ENCODE measurements around the gene ATXN1. TPM values are rescaled to one million over a fixed set of nuclear protein-coding genes. Genes with fewer than 3 reads are reported as not detected.

Gene ATXN1
- total RNA-seq, 2 donors from 2014 or later = 41.0 to 115 TPM

- H3K27ac Mint-ChIP-seq = peak overlapping the region; percentile 94
- ATAC-seq (replicated peaks) = peak; percentile 87
- peaks cover 3% of the 10 kb centered on the region for H3K9me3 Mint-ChIP-seq
- H3K4me3 Mint-ChIP-seq = peak overlapping the region; percentile 78
- peaks cover 8% of the 10 kb centered on the region for H3K4me1 Mint-ChIP-seq
- peaks cover 15% of the 10 kb centered on the region for H3K36me3 Mint-ChIP-seq (ENCODE audit: low read depth)
- no peaks in the 10 kb centered on the region for H3K27me3 Mint-ChIP-seq
Observed at GRCh38 chr6:16355699-16356446, 405.4 kb downstream of the ATXN1 start.

- Mint-ChIP-seq H3K27me3 (no peaks in the 10 kb centered on the region), H3K4me3 (peak overlapping the region; percentile 78), H3K27ac (peak overlapping the region; percentile 94), H3K4me1 (peaks cover 8% of the 10 kb centered on the region), H3K9me3 (peaks cover 3% of the 10 kb centered on the region), H3K36me3 (ENCODE audit: low read depth) (peaks cover 15% of the 10 kb centered on the region)
- no peak for ATAC-seq (replicated peaks)
Observed at GRCh38 chr6:16355238-16355637, 406.0 kb downstream of the ATXN1 start.

DNA sequence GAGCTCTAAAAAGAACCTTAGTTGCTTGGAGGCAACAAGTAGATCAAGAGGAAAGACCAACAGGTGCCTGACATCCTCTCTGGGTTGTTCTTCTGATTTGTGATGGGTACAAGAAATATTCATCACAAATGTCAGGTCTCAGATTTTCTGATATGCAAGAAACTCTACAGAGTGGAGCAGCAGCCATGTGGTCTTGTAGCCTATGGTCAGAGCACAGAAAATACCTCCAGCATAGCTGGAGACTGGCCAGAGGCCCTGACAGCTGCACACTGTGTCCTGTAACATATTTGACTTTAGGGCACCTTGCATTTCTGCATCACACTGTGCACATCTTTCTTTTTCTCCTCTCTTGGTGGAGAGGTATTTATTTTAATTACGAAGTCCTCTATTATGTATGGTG is 406.6 kb downstream of the ATXN1 start:
- H3K4me1 Mint-ChIP-seq = peaks cover 8% of the 10 kb centered on the region
- no peak for ATAC-seq (replicated peaks)
- H3K27ac Mint-ChIP-seq = peak overlapping the region; percentile 94
- H3K36me3 Mint-ChIP-seq (ENCODE audit: low read depth) = peaks cover 15% of the 10 kb centered on the region
- peak overlapping the region; percentile 78 for H3K4me3 Mint-ChIP-seq
- H3K27me3 Mint-ChIP-seq = no peaks in the 10 kb centered on the region
- peaks cover 3% of the 10 kb centered on the region for H3K9me3 Mint-ChIP-seq

- no peak overlapping the region for H3K4me3 Mint-ChIP-seq
- peak overlapping the region; percentile 17 for H3K27ac Mint-ChIP-seq
- H3K9me3 Mint-ChIP-seq = peaks cover 3% of the 10 kb centered on the region
- peaks cover 15% of the 10 kb centered on the region for H3K36me3 Mint-ChIP-seq (ENCODE audit: low read depth)
- peaks cover 8% of the 10 kb centered on the region for H3K4me1 Mint-ChIP-seq
- ATAC-seq (replicated peaks) = no peak
- H3K27me3 Mint-ChIP-seq = no peaks in the 10 kb centered on the region
Observed at GRCh38 chr6:16352821-16353438, 408.3 kb downstream of the ATXN1 start.

DNA sequence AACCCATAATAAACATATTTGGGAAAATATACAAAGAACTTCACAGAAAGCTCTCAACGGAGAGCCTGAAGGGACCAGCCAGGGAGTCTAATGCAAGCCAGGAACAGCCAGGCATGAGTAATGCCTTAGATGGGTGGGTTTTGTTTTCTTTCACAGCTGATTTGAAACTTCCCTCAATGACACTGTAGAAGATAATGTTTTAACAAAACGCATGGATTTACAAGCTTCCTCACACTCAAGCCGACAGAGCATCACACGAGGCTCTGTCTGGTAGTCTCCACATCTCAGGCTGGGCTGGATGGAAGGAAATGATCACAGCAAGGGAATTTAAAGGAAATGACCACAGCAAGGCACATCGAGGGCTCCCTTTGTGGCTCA is 409.0 kb downstream of the ATXN1 start:
- peaks cover 8% of the 10 kb centered on the region for H3K4me1 Mint-ChIP-seq
- H3K9me3 Mint-ChIP-seq = peaks cover 3% of the 10 kb centered on the region
- H3K36me3 Mint-ChIP-seq (ENCODE audit: low read depth) = peaks cover 15% of the 10 kb centered on the region
- no peak overlapping the region for H3K4me3 Mint-ChIP-seq
- H3K27me3 Mint-ChIP-seq = no peaks in the 10 kb centered on the region
- no peak for ATAC-seq (replicated peaks)
- H3K27ac Mint-ChIP-seq = no peak overlapping the region

DNA sequence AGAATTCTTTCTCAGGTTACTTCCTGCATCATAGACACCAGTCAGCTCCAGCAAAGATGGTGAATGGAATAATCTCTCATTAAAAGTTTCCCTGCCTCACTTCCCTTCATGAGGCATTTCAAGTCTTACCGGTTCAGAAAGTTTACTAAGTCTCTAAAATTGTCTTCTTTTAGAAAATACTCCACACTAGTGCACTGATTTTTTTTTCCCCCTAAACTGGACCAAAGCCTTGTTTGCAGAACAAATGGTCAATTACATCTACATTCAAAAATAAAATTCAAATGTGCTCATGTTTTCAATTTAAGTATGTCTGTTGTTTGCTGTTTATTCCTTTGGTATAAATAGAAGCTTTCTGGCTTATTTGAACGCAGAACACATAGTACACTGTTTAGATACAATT is 411.7 kb downstream of the ATXN1 start:
- Mint-ChIP-seq H3K4me3 (no peak overlapping the region), H3K27me3 (no peaks in the 10 kb centered on the region), H3K27ac (peak overlapping the region; percentile 38), H3K9me3 (no peaks in the 10 kb centered on the region), H3K4me1 (no peaks in the 10 kb centered on the region), H3K36me3 (ENCODE audit: low read depth) (peaks cover 5% of the 10 kb centered on the region)
- no peak for ATAC-seq (replicated peaks)

- no peaks in the 10 kb centered on the region for H3K27me3 Mint-ChIP-seq
- no peak overlapping the region for H3K27ac Mint-ChIP-seq
- no peaks in the 10 kb centered on the region for H3K9me3 Mint-ChIP-seq
- no peaks in the 10 kb centered on the region for H3K36me3 Mint-ChIP-seq (ENCODE audit: low read depth)
- H3K4me3 Mint-ChIP-seq = no peak overlapping the region
- ATAC-seq (replicated peaks) = no peak
- H3K4me1 Mint-ChIP-seq = peaks cover 11% of the 10 kb centered on the region
Observed at GRCh38 chr6:16346831-16347230, 414.4 kb downstream of the ATXN1 start.

- peak overlapping the region; percentile 6 for H3K27ac Mint-ChIP-seq
- H3K4me3 Mint-ChIP-seq = no peak overlapping the region
- H3K27me3 Mint-ChIP-seq = no peaks in the 10 kb centered on the region
- ATAC-seq (replicated peaks) = peak; percentile 28
- no peaks in the 10 kb centered on the region for H3K36me3 Mint-ChIP-seq (ENCODE audit: low read depth)
- H3K4me1 Mint-ChIP-seq = peaks cover 16% of the 10 kb centered on the region
- no peaks in the 10 kb centered on the region for H3K9me3 Mint-ChIP-seq
Observed at GRCh38 chr6:16345449-16346330, 415.6 kb downstream of the ATXN1 start.

DNA sequence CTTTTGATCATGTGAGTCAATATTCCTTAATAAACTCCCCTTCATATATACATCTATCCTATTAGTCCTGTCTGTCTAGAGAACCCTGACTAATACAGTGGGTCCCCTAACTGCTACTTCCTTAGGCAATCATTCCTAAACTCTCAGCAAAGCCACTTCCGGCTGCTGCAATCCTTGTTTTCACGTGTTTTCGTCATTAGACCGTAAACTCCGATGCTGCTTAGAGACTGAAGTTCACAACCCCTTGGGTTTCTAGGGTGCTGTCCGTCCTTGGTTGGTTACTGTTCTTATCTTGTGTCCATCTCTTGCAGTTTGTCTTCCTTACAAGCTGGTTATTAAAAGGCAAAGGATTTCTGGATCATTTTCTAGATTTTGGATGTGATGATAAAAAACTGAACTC is 416.5 kb downstream of the ATXN1 start:
- H3K4me1 Mint-ChIP-seq = peaks cover 16% of the 10 kb centered on the region
- H3K27me3 Mint-ChIP-seq = no peaks in the 10 kb centered on the region
- H3K36me3 Mint-ChIP-seq (ENCODE audit: low read depth) = no peaks in the 10 kb centered on the region
- ATAC-seq (replicated peaks) = no peak
- no peak overlapping the region for H3K4me3 Mint-ChIP-seq
- peak overlapping the region; percentile 6 for H3K27ac Mint-ChIP-seq
- no peaks in the 10 kb centered on the region for H3K9me3 Mint-ChIP-seq

GRCh38 chr6:16343593-16343992 is 417.7 kb downstream of the ATXN1 start:
- H3K36me3 Mint-ChIP-seq (ENCODE audit: low read depth) = no peaks in the 10 kb centered on the region
- no peak overlapping the region for H3K27ac Mint-ChIP-seq
- H3K27me3 Mint-ChIP-seq = no peaks in the 10 kb centered on the region
- ATAC-seq (replicated peaks) = peak; percentile 64
- no peaks in the 10 kb centered on the region for H3K9me3 Mint-ChIP-seq
- peaks cover 16% of the 10 kb centered on the region for H3K4me1 Mint-ChIP-seq
- H3K4me3 Mint-ChIP-seq = no peak overlapping the region

- no peaks in the 10 kb centered on the region for H3K27me3 Mint-ChIP-seq
- H3K9me3 Mint-ChIP-seq = no peaks in the 10 kb centered on the region
- no peak for ATAC-seq (replicated peaks)
- peak overlapping the region; percentile 40 for H3K27ac Mint-ChIP-seq
- peaks cover 9% of the 10 kb centered on the region for H3K36me3 Mint-ChIP-seq (ENCODE audit: low read depth)
- H3K4me1 Mint-ChIP-seq = peaks cover 19% of the 10 kb centered on the region
- no peak overlapping the region for H3K4me3 Mint-ChIP-seq
Observed at GRCh38 chr6:16339265-16339587, 422.0 kb downstream of the ATXN1 start.

DNA sequence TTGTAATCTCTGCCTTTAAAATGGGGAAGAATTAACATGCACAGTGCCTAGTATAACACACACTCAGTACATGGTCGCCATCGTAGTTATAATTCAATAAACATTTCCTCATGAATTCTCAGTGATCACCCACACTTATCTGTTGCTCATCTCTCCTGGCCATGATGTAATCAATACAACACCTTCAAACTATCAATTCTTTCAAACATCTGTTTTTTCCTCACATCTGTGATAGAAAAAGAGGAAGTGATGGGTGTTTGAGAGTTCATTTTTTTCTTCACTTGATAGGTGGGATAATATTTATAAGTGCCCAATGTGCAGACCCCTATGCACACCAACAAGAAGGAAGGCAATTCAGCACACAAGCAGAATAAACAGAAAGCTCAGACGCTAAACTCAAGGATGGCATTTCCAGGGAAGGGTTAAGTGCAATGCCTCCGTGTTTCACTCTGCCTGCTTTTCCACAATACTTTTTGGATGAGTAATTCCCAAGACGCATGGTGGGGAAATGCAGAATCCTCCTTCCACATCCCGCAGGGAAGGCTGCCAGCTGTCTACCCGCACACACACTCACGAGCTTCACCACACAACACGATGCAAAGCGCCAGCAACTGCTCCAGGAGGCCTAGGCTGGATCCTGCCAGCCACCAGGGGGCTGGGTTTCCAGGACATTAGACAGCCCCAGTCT is 422.5 kb downstream of the ATXN1 start:
- H3K27ac Mint-ChIP-seq = peak overlapping the region; percentile 40

GRCh38 chr6:16337295-16337975 is 423.8 kb downstream of the ATXN1 start:
- Mint-ChIP-seq H3K4me1 (peaks cover 10% of the 10 kb centered on the region), H3K4me3 (no peak overlapping the region), H3K27ac (no peak overlapping the region), H3K27me3 (no peaks in the 10 kb centered on the region), H3K9me3 (no peaks in the 10 kb centered on the region), H3K36me3 (ENCODE audit: low read depth) (peaks cover 9% of the 10 kb centered on the region)
- ATAC-seq (replicated peaks) = no peak

More for the DNA sequence above, 422.5 kb downstream of the ATXN1 start:
- H3K27me3 Mint-ChIP-seq = no peaks in the 10 kb centered on the region
- ATAC-seq (replicated peaks) = no peak
- peaks cover 9% of the 10 kb centered on the region for H3K36me3 Mint-ChIP-seq (ENCODE audit: low read depth)
- H3K4me3 Mint-ChIP-seq = no peak overlapping the region
- peaks cover 15% of the 10 kb centered on the region for H3K4me1 Mint-ChIP-seq
- no peaks in the 10 kb centered on the region for H3K9me3 Mint-ChIP-seq

DNA sequence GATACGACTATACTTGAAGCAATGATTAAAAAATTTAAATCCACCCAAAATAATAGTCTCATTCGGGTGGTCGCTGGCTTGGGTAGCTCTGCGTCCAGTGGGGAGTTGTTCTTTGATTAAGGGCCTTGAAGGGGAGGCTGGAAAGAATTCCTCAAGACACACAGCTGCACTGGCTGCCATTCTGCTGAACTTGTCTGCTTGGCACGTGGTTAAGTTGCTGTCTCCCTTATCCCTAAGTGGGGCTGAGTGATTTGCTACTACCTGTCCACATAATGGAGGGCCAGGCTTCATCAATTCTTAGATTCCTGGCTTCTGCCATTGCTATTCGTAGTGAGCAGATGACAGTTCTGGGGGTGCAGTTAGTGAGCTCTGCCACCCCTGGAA is 424.4 kb downstream of the ATXN1 start:
- H3K4me3 Mint-ChIP-seq = no peak overlapping the region
- ATAC-seq (replicated peaks) = no peak
- H3K36me3 Mint-ChIP-seq (ENCODE audit: low read depth) = peaks cover 9% of the 10 kb centered on the region
- H3K4me1 Mint-ChIP-seq = peaks cover 9% of the 10 kb centered on the region
- no peak overlapping the region for H3K27ac Mint-ChIP-seq
- H3K9me3 Mint-ChIP-seq = no peaks in the 10 kb centered on the region
- H3K27me3 Mint-ChIP-seq = no peaks in the 10 kb centered on the region
